Kidney (tissue), 14 donors: Measurements from ENCODE around the gene AHSA1. TPM values are rescaled to one million over a fixed set of nuclear protein-coding genes. Genes with fewer than 3 reads are reported as not detected.

ENCODE experiments used
- DNase-seq, 5 donors: peaks; one replicate each; pipeline ENCODE4 v3.0.0-alpha.2; 2013 to 2020
- FAIRE-seq: peaks from 2 replicates; lab custom pipeline; 2012; peaks lifted over from hg19 to GRCh38; lab: Jason Lieb, UNC
- H3K27ac ChIP-seq, 2 donors: one replicate each; pipeline ENCODE4 v1.7.0; 2013; ENCODE audit warnings: low read depth in 2 of 2, low read length in 2 of 2, inconsistent platforms in 1 of 2
- H3K27me3 ChIP-seq: one replicate; pipeline ENCODE4 v1.7.1; 2013; ENCODE audit warnings: low read length, inconsistent platforms; ENCODE audit not compliant: control insufficient read depth, insufficient read depth
- H3K36me3 ChIP-seq, 3 donors: one replicate each; pipeline versions ENCODE4 v1.7.0 to v1.7.1; 2013; ENCODE audit warnings: low read length in 3 of 3, control low read depth in 1 of 3, inconsistent platforms in 1 of 3; ENCODE audit not compliant: insufficient read depth in 3 of 3, control insufficient read depth in 2 of 3
- H3K4me1 ChIP-seq, 3 donors: one replicate each; pipeline versions ENCODE4 v1.7.0 to v1.7.1; 2013; ENCODE audit warnings: low read length in 3 of 3, inconsistent platforms in 1 of 3, low read depth in 1 of 3; ENCODE audit not compliant: control insufficient read depth in 2 of 3, insufficient read depth in 2 of 3
- H3K4me3 ChIP-seq, 3 donors: one replicate each; pipeline versions ENCODE4 v1.7.0 to v1.8.1; 2013; ENCODE audit warnings: low read length in 3 of 3, control low read depth in 1 of 3, inconsistent platforms in 1 of 3
- H3K9ac ChIP-seq, 3 donors: one replicate each; pipeline versions ENCODE4 v1.7.0 to v1.7.1; 2013; ENCODE audit warnings: low read length in 3 of 3, control low read depth in 1 of 3, inconsistent platforms in 1 of 3
- H3K9me3 ChIP-seq, 3 donors: one replicate each; pipeline versions ENCODE4 v1.7.0 to v1.7.1; 2013; ENCODE audit warnings: low read length in 3 of 3, control low read depth in 1 of 3, inconsistent platforms in 1 of 3; ENCODE audit not compliant: control insufficient read depth in 2 of 3, insufficient read depth in 1 of 3
- intact Hi-C: fragments of 100-400 bp; cut with DNase I; formaldehyde crosslinking; loops from one replicate; pipeline ENCODE4 v1.11.1; 2022
- polyA plus RNA-seq: library from polyadenylated mRNA; stranded (reverse); fragments of 350-450 nt; fragmentation: Illumina TruSeq; extraction: RNeasy Lipid Tissue Mini Kit (QIAGEN cat#74804); gene quantifications from one replicate; pipeline ENCODE4 v1.2.3, GENCODE V29; 2014; ENCODE audit warnings: low read depth, low replicate concordance; ENCODE audit not compliant: insufficient read depth
- total RNA-seq: library from RNA; stranded (reverse); fragmentation: NEBNext Ultra II Directional; extraction: Animal tissue kit (Norgen Biotek cat#: 25700); gene quantifications from one replicate; pipeline ENCODE4 v1.2.1, GENCODE V29; 2021
- TF ChIP-seq, protein P1 (sequence below): IDR thresholded peaks from 3 replicates; pipeline ENCODE4 v1.5.1; 2012; ENCODE audit warnings: mild to moderate bottlenecking, moderate library complexity, borderline replicate concordance; ENCODE audit not compliant: insufficient read depth; ENCODE audit errors: extremely low read depth
- donor health status: control.
- donor health status: control.
- donor health status: control.
- donor health status: control.
- donor health status: control.
- donor health status: DM: yes; HTN: yes; CAD: no.
- donor health status: Normal renal cell carcinoma (clear cell type).

The AHSA1 gene
- total and polyA plus RNA-seq, 2 donors from 2014 or later = 92.0 to 149 TPM

DNA sequence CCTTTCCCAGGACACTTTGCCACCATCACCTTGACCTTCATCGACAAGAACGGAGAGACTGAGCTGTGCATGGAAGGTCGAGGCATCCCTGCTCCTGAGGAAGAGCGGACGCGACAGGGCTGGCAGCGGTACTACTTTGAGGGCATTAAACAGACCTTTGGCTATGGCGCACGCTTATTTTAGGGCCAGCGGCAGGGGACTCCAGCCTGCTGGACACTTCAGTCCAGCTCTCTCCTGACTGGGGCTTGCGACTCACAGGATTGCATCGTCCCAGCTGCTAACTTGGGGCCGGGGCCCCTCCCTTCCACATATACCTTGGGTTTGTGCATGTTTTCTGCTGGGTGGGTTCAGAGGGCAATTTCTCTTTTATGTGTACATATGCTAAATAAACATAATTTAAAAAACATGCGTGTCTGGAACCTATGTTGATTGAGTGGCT, 11.2 kb downstream of the AHSA1 start:
- H3K9me3 ChIP-seq = no peaks in the 10 kb centered on the region
- H3K4me3 ChIP-seq = no peak overlapping the region
- FAIRE-seq (no peak), DNase-seq (no peak)
- peaks cover 0 to 2% (median 0%) of the 10 kb centered on the region in 3 donors for H3K4me1 ChIP-seq
- H3K36me3 ChIP-seq = peaks cover 3 to 31% (median 24%) of the 10 kb centered on the region in 3 donors
- no peak overlapping the region for H3K27ac ChIP-seq
- intact Hi-C loops = no loop called here
- TF ChIP-seq, protein P1, sequence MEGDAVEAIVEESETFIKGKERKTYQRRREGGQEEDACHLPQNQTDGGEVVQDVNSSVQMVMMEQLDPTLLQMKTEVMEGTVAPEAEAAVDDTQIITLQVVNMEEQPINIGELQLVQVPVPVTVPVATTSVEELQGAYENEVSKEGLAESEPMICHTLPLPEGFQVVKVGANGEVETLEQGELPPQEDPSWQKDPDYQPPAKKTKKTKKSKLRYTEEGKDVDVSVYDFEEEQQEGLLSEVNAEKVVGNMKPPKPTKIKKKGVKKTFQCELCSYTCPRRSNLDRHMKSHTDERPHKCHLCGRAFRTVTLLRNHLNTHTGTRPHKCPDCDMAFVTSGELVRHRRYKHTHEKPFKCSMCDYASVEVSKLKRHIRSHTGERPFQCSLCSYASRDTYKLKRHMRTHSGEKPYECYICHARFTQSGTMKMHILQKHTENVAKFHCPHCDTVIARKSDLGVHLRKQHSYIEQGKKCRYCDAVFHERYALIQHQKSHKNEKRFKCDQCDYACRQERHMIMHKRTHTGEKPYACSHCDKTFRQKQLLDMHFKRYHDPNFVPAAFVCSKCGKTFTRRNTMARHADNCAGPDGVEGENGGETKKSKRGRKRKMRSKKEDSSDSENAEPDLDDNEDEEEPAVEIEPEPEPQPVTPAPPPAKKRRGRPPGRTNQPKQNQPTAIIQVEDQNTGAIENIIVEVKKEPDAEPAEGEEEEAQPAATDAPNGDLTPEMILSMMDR = no peak
- no peaks in the 10 kb centered on the region for H3K27me3 ChIP-seq
- H3K9ac ChIP-seq = no peak overlapping the region

DNA sequence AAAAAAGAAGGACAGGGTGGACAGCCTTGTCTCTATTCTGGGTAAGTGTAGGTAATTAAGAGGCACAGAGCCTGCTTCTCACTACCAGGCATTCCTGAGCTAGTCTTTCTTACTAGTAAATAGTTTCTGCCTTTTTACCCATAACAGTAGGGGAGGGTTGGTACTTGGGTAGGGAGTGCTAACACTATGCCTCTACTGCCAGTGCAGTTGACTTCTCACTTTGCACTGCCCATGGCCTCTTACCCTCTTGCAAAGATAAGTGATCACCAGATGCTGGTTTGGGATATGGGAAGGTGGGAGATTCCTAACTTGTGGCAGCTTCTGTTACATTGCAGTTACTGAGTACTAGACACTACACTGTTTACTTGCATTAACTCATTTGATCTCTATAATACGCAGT, 11.6 kb downstream of the AHSA1 start:
- TF ChIP-seq, protein P1 = no peak
- no peak for DNase-seq
- peaks cover 3 to 29% (median 20%) of the 10 kb centered on the region in 3 donors for H3K36me3 ChIP-seq
- H3K9me3 ChIP-seq = no peaks in the 10 kb centered on the region
- H3K4me1 ChIP-seq = peaks cover 0 to 2% (median 0%) of the 10 kb centered on the region in 3 donors
- no peak overlapping the region for H3K27ac ChIP-seq
- H3K9ac ChIP-seq = no peak overlapping the region
- no peak overlapping the region for H3K4me3 ChIP-seq
- no peaks in the 10 kb centered on the region for H3K27me3 ChIP-seq
- no peak for FAIRE-seq
- intact Hi-C loops = no loop called here

- DNase-seq = no peak
- H3K4me3 ChIP-seq = no peak overlapping the region
- no peaks in the 10 kb centered on the region for H3K9me3 ChIP-seq
- TF ChIP-seq, protein P1 = no peak
- no peak overlapping the region for H3K27ac ChIP-seq
- H3K27me3 ChIP-seq = no peaks in the 10 kb centered on the region
- peaks cover 0 to 2% (median 0%) of the 10 kb centered on the region in 3 donors for H3K4me1 ChIP-seq
- no peak overlapping the region for H3K9ac ChIP-seq
- H3K36me3 ChIP-seq = peaks cover 3 to 20% (median 12%) of the 10 kb centered on the region in 3 donors
- intact Hi-C loops = loop anchor here (10.0 kb wide), 1 partner anchor 224 kb away; no protein-coding TSS in a partner anchor
- no peak for FAIRE-seq
Measured at GRCh38 chr14:77470224-77470870, 12.5 kb downstream of the AHSA1 start.
